Measurements from ENCODE around the gene CD44. TPM values are rescaled to one million over a fixed set of nuclear protein-coding genes. Genes with fewer than 3 reads are reported as not detected.

The CD44 gene
- total RNA-seq, 1 experiment from 2014 or later = 316 TPM

DNA sequence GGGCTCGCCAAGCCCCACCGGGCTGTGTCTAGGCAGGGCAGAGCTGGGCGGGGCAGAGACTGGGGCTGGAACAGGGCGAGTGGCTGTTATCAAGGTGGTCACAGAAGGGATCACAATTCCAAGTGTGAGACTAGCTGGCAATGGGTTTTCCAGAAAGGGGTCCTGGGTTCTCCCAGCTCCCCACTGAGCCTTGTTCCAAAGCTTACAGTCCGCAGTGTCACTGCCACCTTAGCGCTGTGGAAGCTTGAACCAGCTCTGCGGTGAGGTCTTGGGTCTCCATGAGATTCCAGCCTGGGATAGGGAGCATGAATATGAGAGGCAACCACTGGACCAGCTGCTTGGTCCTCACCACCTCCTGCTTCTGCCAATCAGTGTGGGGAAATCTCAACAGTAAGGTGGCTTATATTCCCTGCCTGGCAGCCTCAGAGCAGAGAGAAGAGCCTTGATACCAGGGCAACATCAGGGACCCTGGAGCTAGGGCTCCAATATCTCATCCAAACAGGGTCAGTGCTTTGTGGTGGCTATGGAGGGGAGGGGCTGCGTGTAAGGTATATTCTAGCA lies 831 bp downstream of the CD44 start:
- DNase-seq (ENCODE audit: low read depth) = peak; percentile 63

DNA sequence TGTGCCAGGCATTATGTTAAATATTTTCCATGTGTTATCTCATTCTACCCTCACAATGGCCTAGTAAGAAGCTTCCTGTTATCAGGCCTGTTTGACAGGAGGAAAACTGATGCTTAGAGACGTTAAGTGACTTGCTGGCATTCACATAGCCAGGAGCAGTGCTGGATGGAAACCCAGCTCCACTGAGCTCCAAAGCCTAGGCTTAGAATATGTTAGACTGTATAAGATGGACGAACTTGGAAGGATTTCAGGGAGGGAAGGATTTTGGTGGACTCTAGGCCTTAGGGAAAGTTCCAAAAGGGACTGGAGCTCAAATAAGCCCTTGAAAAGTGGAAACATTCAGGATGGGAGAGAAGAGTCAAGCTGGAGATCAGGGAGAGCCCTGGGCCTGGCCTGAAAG lies 2.1 kb downstream of the CD44 start:
- DNase-seq (ENCODE audit: low read depth) = no peak

GRCh38 chr11:35141571-35141971 lies 2.6 kb downstream of the CD44 start:
- DNase-seq (ENCODE audit: low read depth) = no peak

DNA sequence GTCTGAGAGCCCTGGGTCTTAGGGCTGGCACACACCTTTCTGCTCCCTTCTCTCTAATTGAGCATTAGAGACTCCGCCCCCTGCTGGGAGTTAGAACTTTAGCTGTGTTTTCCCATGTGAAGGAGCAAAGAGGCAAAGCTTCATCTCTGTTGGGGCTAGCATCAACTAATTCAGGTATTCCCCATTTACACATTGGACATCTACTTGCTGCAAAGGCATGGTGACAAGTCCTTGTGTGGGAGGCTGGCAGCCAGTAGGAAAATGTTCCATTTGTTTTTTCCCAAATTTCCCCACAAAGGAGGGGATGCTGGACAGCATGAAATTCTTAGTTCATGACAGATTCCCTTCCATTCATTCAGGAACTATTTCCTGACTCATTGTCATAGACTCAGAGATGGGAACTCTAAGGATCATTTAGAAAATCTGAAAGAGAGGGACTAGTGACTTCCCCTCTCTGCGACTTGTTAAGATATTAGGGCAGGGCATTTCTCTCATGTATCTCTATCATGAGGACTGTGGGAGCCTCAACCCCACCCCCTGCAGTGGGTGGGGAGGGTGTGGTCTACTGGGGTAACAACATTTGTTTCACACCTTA lies 3.6 kb downstream of the CD44 start:
- DNase-seq (ENCODE audit: low read depth) = peak; percentile 76

DNA sequence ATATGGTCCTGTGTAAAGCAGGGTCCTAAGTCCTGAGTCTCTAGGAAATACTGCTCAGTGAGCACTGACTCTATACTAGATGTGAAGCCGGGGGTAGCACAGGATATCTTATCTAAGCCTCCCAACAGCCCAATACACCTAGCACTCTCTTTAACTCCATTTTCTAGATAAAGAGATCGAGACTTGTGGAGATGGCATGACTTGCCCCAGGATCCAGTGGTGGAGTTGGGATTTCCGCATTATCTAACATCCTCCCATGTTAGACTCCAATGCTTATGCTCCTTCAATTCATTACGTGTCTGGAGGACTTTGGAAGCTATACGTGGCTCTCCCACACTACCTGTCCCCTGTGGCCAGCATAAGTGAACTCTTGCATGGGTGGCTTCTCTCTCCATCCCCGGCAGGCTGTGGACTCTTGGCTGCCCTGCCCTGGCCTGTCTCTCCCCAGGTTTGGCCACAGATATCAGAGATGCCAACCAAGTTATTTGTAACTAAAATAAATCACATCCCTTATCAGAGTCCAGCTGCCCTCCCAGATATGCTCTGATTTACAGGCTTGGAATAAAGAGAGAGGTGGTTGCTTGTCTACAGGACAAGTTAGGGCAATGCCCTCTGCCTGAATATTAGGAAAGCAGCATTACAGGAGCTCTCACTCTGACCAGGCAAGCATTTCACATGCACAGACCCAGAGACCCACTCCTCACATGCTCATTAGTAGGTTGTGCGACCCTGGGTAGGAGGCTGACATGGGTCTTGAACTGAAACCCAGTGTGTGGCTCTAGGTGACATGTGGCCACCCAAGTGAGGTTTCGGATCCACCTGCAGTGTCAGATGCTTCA lies 4.5 kb downstream of the CD44 start:
- peak; percentile 8 for DNase-seq (ENCODE audit: low read depth)

GRCh38 chr11:35144136-35144741 lies 5.3 kb downstream of the CD44 start:
- peak; percentile 84 for DNase-seq (ENCODE audit: low read depth)

DNA sequence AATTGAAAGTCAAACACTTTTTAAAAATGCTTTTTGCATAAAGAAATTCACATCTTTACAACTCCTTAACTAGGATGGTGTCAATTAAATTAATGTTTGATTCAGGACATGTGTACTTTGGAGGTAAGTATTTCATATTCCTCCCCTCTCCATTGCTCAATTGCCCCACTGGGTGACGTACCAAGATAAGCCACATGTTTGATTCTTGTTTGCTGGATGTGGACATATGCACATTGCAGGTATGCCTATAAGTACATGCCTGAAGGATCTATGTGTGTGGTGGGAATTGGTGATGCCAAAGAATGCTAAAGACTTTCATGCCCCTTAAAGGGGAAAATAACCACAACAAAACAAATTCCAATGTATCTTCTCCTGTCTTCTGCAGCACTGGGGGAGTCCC lies 5.8 kb downstream of the CD44 start:
- DNase-seq (ENCODE audit: low read depth) = peak; percentile 24

GRCh38 chr11:35145271-35145670 lies 6.3 kb downstream of the CD44 start:
- peak; percentile 91 for DNase-seq (ENCODE audit: low read depth)

GRCh38 chr11:35146074-35146521 lies 7.1 kb downstream of the CD44 start:
- DNase-seq (ENCODE audit: low read depth) = peak; percentile 5

DNA sequence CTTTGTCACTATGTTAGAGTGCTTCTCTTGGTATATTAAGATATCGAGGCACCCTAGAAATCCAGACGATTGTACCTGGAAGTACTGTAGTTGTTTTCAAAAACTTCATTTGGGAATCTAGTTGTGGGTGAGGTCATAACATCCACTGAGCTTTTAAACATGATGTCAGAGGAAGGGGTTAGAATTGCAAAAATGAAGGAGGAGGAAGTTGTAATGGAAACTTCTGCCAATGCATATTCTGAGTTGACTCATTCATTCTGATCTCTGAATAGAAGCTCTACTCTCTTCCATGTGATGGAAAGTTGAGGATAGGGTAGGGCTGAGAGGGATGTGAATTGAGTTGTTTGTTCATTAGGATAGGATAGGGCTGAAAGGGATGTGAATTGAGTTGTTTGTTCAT lies 7.7 kb downstream of the CD44 start:
- DNase-seq (ENCODE audit: low read depth) = peak; percentile 30

DNA sequence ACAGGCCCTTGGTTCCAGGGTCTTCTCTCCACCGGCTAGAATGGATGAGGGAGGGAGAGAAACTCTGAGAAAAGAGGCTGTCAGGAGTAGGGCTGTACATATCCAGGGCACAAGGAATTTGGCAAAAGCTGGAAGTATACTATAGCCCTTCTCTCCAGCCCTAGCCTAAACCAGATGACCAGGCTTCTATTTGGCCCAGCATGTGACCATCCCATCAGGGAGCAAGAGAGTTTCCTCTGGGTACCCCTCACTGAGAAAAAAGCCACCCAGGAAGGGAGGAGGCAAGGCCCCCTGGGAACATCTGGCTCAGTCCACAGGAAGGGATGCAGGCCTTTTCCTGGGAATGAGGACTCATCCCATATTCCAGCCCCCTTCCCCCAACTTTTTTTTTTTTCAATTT lies 8.3 kb downstream of the CD44 start:
- peak; percentile 23 for DNase-seq (ENCODE audit: low read depth)

DNA sequence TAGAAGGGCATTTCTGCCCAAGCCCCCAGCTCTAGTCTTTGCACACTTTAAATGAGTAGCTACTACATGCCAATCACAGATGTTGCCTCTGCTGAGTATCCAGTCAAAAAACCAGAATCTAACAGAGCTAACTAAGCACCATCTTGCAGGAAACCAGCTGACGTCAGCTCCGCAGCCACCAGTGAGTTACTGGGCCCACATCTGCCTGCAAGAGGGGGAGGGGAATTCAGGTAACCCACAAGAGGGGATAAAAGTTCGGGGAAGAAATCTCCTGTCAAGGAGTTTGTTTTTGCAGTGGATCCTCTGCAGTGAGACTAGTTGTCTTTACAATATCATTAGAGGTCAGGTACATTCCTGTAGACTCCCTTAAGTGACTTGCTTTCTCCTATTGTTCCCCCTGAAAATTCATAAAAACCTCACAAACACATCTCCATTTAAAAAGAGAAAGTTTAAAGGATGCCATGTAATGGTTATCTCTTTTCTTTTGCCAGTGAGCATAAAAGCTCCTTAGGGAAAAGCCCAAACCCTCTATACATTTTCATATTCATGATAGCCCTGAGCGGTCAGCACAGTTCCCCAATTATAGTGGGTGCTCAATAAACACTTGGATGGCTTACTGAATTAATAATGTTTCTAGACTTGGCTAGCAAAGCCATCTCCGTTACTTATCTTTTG lies 9.3 kb downstream of the CD44 start:
- DNase-seq (ENCODE audit: low read depth) = peak; percentile 1

GRCh38 chr11:35150454-35150853 lies 11.5 kb downstream of the CD44 start:
- DNase-seq (ENCODE audit: low read depth) = no peak

GRCh38 chr11:35151241-35151640 lies 12.3 kb downstream of the CD44 start:
- DNase-seq (ENCODE audit: low read depth) = no peak

GRCh38 chr11:35151683-35152280 lies 12.8 kb downstream of the CD44 start:
- no peak for DNase-seq (ENCODE audit: low read depth)

- no peak for DNase-seq (ENCODE audit: low read depth)
Measured at GRCh38 chr11:35152575-35152974, 13.6 kb downstream of the CD44 start.

DNA sequence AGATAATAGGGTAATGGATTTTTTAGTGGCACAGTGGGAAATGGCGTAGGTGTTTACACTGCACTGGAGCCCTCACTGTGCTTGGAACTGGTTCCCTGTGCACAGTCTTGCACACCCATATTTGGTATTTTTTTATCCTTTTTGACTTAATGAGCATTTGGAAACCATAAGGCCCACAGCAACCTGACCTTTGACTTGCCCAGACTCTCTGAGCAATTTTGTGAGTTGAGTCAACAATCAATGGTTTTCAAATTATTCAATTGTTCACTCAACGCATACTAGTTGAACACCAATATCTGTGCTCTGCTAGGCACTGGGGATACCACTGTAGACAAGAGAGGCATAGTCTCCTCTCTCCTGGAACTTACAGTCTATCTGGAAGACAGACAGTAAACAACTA lies 14.3 kb downstream of the CD44 start:
- no peak for DNase-seq (ENCODE audit: low read depth)

GRCh38 chr11:35154952-35155351 lies 16.0 kb downstream of the CD44 start:
- DNase-seq (ENCODE audit: low read depth) = no peak

DNA sequence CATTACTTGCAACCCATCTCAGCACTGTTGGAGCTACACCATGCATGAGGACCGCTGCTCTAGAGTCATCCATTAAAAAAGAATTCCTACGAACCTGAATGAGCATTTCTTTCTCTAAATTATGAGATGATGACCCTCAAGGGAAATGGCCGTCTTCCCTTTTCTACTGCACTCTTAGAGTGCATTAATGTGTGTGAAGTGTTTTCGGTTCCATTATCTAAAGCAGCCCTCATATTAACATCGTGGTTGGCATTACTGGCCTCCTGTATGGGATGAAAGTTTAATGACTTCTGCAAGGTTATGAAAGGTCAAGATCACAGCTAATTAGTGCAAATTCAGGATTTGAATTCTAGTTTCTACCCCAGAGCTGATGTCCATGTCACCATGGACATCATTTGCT lies 16.7 kb downstream of the CD44 start:
- no peak for DNase-seq (ENCODE audit: low read depth)

GRCh38 chr11:35157814-35158700 lies 19.1 kb downstream of the CD44 start:
- no peak for DNase-seq (ENCODE audit: low read depth)
